GM21619 (cell line): ENCODE measurements around the gene NUAK2.
A peak's percentile ranks its signal among the peaks of the same experiment; 100 is the strongest.

Source experiments
- ATAC-seq: cut with Tn5 transposase; IDR thresholded peaks from one replicate; pipeline ENCODE4 v1.9.1; 2021; ENCODE audit not compliant: unreplicated experiment

The NUAK2 gene

GRCh38 chr1:205319081-205320018 is 2.2 kb downstream of the NUAK2 start:
- ATAC-seq: no peak

GRCh38 chr1:205318231-205318991 is 3.1 kb downstream of the NUAK2 start:
- ATAC-seq: no peak

DNA sequence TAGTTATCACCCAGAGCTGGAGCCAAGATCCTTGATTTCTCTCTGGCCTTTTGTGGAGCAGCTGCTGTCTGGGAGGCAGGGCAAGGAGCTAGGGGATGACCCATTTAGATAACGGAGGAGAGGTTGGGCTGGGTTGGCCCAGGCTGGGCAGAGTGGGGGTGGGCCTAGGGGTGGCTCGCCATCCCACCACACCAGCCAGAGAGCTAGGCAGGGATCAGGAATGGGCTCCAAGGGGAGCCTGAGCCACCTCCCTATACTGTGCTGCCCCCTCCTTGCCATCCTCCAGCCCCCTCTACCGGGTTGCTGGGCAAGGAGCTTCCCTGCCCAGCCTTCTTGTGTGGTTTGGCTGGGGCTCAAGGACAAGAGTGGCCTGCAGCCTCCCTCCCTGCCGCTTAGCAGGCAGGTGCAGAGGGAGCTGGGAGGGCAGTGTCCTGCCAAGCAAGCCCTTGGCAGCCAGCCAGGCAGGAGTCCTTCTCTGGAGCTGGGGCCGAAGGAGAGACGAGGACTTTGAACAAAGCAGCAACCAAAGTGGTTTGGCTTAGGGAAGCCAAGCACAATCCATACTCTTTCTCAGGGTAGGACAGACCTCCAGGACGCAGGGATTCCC is 4.1 kb downstream of the NUAK2 start:
- no peak for ATAC-seq

- ATAC-seq: no peak
Measured at GRCh38 chr1:205316161-205316566, 5.4 kb downstream of the NUAK2 start.

GRCh38 chr1:205315008-205315618 is 6.4 kb downstream of the NUAK2 start:
- ATAC-seq: no peak

- ATAC-seq: peak; percentile 64
Measured at GRCh38 chr1:205313563-205314308, 7.8 kb downstream of the NUAK2 start.

DNA sequence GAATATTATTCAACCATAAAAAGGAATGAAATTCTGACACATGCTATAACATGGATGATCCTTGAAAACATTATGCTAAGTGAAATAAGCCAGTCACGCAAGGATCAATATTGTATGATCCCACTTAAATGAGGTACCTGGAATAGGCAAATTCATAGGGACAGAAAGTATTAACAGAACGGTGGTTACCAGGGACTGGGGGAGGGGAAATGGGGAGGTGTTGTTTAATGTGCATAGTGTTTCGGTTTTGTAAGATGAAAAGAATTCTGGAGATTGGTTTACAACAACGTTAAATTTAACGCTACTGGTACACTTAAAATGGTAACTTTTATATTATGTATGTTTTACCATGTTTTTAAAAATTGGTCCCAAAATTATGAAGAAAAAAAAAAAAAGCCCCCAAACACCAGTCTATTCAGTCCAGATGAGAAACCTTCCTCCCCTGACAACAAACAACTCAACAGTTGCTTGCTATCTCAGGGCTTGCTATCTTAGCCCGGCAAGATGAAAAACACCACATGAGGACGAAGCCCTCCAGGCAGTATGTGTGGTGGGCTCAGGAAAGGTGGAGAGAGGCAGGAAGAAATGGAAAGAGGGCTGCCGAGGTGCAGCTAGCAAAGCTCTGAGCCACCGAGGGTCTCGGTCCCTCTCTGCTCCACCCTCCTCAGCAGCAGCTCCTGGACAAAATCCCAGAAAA is 8.5 kb downstream of the NUAK2 start:
- ATAC-seq: no peak

- no peak for ATAC-seq
Measured at GRCh38 chr1:205310976-205311704, 10.4 kb downstream of the NUAK2 start.

GRCh38 chr1:205309741-205310140 is 11.8 kb downstream of the NUAK2 start:
- ATAC-seq: no peak

- ATAC-seq: no peak
Measured at GRCh38 chr1:205306929-205307566, 14.5 kb downstream of the NUAK2 start.

- no peak for ATAC-seq
Measured at GRCh38 chr1:205304695-205305070, 16.9 kb downstream of the NUAK2 start.

GRCh38 chr1:205304046-205304694 is 17.4 kb downstream of the NUAK2 start:
- no peak for ATAC-seq

DNA sequence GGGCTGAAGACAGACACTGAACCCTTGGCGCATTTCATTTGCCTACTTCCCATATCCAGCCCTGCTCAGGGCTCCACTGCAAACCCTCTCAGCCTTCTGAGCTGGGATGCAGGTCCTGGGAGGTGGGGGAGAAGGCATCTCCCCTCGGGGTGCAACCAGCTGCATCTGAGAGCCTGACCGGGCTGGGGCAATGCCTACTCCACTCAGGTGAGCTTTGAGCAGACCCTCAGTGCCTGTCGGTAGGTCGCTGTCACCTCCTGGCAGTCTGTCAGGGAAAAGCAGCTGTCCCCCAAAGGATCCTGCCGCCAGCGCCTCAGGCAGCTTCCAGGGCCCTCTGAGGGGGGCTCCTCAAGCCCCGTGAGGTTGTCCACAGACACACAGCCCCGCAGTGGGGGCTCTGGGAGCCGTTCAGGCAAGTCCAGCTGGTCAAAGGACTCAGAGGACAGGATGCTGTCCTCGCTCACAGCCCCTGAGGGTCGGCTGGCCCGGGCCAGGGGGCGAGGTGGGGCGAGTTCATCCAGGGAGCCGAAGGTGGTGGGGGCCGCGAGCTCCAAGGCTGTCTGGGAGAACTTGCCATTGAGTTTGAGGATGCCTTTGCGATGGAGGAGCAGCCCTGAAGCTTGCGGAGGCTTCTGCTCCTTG is 18.2 kb downstream of the NUAK2 start:
- ATAC-seq: no peak

- ATAC-seq: no peak
Measured at GRCh38 chr1:205301842-205302588, 19.5 kb downstream of the NUAK2 start.

DNA sequence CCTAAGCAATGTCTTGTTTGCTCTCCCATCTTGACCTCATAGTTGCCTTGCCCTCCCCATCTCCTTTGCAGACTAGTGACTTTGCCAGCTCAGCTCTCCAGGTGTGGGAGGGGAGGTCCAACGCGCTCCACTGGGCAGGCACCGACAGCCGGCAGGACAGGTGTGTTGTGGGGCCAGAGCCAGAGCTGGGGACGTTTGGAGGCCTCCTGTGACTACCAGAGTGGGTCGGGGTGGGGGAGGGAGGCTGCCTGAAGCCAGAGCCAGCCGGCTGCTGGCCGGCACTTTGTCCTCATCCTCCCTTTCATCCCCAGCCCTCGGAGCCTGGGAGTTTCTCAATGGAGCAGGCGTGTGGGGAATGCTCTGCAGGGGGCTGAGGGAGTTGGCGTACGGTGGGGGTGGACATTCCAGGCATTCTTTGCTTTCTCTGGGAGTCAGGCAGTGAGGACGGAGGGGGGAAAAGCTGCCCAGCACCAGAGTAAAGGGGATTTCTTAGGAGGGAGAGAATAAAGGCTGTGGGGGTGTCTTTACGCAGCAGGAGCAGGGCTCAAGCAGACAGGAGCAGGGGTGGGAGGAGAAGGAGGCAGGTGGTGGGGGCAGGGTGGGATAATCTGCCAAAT is 20.2 kb downstream of the NUAK2 start:
- ATAC-seq: no peak

- ATAC-seq: no peak
Measured at GRCh38 chr1:205300149-205300548, 21.4 kb downstream of the NUAK2 start.
